Measurements from ENCODE around the gene SLC39A11.

- TF ChIP-seq POLR2A (IDR thresholded peaks at IDR 0.05) (no peak), CTCF (IDR thresholded peaks at IDR 0.05) (no peak)
These were observed 399.2 kb downstream of the SLC39A11 start for GRCh38 chr17:72693151-72693878.

All from thyroid gland (tissue), 4 donors.